Hematopoietic multipotent progenitor cell treated with erythropoietin and hydrocortisone succinate and interleukin-3 and kit ligand, for 6 days (in vitro differentiated cells): Measurements from ENCODE around the gene AVPI1.
"Not testable (repeated sequence)": the region's sequence is repeated elsewhere in the genome, so short reads cannot be mapped to it uniquely, and the experiment has no call there.

ENCODE experiments used
- DNase-seq: peaks from one replicate; pipeline ENCODE4 v3.0.0-alpha.2; 2015

The AVPI1 gene

GRCh38 chr10:97682042-97682441 is 5.0 kb downstream of the AVPI1 start:
- DNase-seq: no peak

DNA sequence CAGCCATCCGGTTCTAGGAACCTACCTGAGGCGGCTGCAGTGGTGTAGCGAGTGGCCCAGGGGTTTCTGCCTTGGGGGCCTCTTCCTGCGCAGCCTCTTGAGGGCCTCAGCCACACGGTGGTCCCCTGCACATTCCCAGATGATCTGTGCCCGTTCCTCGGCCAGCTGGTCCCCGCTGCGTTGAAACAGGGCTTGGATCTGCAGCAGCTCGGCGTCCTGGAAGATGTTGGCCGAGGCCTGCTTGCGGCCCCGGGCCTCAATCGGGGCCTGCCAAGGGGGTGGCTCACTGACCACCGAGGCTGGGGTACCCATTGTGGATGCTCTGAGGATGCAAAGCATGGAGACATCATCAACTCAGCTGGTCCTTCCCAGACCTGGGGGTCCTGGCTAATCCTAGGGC is 7.4 kb downstream of the AVPI1 start:
- DNase-seq: no peak

DNA sequence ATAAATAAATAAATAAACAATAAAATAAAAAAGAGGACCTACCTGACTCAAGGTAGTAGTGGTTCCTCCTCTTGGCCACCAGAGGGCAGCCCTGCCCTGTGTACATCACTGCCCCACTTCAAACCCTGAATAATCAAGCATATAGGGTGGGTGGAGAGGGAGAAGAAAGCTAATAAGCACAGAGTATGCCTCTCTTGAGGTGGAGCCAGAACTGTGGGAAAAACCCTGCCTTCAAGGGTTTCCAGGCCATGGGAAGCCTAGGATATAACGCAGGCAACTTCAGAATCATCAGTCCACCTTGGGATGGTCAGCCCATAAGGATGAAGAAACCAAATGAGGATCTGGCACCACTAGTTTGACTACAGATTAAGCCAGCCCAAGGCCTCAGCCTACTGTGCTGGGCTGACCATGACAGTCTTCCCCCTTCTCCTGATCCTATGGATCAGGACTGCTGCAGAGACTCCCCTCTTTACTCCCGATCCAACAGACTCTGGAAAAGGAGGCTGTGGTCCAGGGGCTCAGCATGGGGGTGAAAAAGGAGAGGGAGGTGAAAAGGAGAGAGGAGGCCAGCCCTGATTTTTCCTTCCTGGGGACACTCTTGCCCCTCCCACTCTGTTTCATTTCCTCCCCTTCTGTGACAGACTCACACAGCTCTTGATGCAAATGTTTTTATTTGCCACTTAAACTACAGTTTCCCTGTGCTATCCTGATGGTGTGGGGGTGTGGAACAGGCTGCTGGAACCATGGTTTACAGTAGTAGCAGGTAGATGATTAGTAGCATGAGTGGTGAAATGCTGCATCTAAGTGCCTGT is 10.1 kb downstream of the AVPI1 start:
- peak; percentile 81 for DNase-seq

GRCh38 chr10:97675222-97675621 is 11.8 kb downstream of the AVPI1 start:
- no peak for DNase-seq

GRCh38 chr10:97673736-97674525 is 13.1 kb downstream of the AVPI1 start:
- DNase-seq: peak; percentile 95

DNA sequence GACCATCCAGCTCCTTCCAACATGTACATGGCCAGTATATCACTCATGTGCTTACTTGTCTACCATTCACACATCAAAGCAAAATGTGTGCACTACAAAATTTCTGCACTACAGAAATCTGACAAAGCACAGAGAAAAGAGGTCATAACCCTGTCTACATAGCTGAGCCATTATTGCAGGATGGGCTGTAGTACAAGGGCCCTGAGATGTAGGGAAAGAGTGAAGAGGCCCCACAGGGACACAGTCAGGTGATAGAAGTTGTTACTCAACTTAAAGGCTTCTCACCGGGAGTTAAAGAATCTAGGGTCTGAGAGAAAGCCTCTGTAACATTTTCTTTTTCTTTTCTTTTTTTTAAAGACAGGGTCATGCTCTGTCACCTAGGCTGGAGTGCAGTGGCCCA is 17.5 kb downstream of the AVPI1 start:
- no peak for DNase-seq

- peak; percentile 36 for DNase-seq
Observed at GRCh38 chr10:97667463-97667862, 19.6 kb downstream of the AVPI1 start.

DNA sequence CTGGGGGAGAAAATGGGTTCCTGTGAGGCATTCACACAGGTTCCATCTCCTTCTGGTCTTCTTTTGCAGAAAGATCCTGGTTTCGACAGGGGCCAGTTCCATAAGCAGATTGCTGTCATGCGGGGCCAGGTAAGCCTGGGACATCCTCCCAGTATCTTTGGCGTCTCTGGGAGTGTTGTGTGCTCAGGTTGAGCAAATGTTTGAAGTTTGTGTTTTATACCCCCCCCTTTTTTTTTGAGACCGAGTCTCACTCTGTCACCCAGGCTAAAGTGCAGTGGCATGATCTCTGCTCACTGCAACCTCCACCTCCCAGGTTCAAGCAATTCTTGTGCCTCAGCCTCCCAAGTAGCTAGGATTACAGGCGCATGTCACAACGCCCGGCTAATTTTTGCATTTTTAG is 20.0 kb downstream of the AVPI1 start:
- DNase-seq: no peak

DNA sequence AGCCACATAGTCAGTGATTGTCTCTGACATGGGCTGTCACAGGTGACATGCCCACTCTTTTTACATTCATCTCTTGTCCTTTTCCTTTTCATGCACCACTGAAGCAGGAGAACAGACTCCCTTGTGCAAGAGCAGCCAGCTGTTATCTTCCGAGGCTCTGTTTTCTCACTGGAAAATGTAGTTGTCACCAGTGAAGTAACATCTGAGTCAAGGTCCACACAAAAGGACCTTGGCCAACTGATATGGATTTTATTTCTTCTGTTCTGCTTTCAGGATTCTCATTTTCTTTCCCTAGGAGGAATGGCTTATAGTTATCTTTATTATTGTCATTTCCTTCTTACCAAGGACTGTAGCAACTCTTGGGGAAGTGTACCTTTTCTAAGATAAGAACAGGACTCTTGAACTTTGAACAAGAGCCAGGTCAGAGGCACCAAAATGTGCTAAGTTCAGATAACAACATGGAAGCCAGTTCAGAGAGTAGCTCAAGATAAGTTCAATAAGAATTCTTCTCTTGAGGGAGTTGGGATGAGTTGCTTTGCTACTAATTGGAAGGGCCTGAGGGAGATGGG is 22.7 kb downstream of the AVPI1 start:
- DNase-seq: peak; percentile 95

GRCh38 chr10:97659589-97659988 is 27.5 kb downstream of the AVPI1 start:
- DNase-seq: peak; percentile 47

DNA sequence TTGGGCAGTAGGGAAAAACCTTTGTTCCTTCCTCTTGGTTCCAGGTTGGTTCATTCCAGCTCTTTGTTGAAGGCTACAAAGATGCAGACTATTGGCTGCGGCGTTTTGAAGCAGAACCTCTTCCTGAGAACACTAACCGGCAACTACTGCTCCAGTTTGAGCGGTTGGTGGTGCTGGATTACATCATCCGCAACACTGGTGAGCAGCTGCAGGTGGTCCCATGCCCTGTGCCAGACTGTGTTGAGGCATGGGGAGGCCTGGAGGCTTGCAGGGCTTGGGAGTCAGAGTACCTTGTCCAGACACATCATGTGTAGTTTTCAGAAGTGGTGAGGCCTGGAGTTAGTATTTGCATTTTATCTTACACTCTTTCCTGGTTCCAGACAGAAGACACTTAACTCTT is 30.3 kb downstream of the AVPI1 start:
- no peak for DNase-seq

- no peak for DNase-seq
Observed at GRCh38 chr10:97651773-97652172, 35.3 kb downstream of the AVPI1 start.

DNA sequence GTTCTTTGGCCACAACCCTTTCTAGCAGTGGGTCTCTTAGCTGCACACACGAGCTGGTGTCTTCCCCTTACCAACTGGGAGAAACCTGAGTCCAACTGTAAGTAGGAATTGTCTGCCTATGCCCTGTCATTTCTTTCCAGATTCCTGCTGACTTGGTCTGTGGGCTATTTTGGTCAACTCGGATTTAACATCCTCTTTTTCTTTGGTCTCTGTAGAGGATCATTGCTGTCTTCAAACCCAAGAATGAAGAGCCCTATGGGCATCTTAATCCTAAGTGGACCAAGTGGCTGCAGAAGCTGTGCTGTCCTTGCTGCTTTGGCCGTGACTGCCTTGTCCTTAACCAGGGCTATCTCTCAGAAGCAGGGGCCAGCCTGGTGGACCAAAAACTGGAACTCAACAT is 36.3 kb downstream of the AVPI1 start:
- DNase-seq: no peak

GRCh38 chr10:97649405-97649750 is 37.7 kb downstream of the AVPI1 start:
- not testable (repeated sequence) for DNase-seq

GRCh38 chr10:97648562-97649404 is 38.3 kb downstream of the AVPI1 start:
- DNase-seq: peak; percentile 83

GRCh38 chr10:97647556-97647955 is 39.5 kb downstream of the AVPI1 start:
- DNase-seq: no peak

DNA sequence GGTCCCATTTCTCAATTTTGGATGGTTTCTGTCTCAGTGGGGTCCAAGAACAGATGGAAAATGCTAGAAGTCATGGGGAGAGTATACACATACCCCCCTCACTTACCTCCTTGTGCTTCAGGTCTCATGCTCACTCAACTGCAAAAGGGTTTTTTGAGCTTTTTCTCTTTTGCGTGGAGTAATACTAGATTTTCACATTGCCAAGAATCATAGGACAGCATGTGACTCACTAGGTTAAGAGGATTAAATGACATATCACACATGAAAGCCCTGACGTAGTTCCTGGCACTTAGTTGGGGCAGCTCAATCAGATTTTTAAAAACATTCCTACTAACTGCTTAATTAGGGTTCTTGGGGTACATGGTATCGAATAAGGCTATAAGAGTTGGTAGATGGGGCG is 42.1 kb downstream of the AVPI1 start:
- DNase-seq: no peak

DNA sequence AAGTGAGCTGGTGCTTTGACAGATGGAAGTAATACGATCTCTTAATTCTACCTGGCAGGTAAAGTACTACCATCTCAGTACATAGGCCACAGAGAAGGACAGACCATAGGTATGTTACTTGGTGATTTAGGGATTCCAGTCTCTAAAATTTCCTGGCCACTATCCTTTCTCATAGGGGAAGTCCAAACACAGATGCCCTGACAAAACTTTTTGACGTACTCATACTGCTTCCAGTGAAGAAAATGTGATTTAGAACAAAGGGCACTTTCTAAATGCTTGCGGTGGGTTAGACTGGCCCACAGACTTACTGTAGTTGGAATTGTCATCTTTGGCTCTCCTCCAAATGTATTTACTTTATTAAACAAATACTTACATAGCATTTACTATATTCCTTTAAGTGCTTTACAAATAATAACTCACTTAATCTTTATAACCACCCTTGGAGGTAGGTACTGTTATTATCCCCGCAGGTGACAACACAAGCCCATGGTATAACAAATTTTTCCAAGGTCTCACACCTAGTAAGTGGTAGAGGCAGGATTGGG is 43.5 kb downstream of the AVPI1 start:
- no peak for DNase-seq

GRCh38 chr10:97642471-97643159 is 44.4 kb downstream of the AVPI1 start:
- not testable (repeated sequence) for DNase-seq

GRCh38 chr10:97640868-97641811 is 45.9 kb downstream of the AVPI1 start:
- DNase-seq: peak; percentile 38
